ENCODE measurements around the gene CEP112.
"Not testable (repeated sequence)": the region's sequence is repeated elsewhere in the genome, so short reads cannot be mapped to it uniquely, and the experiment has no call there.

CEP112 gene

GRCh38 chr17:65808566-65808965, 383.4 kb downstream of the CEP112 start:
- H3K9me3 ChIP-seq (ENCODE audit: control insufficient read depth in 1 of 2, low read length in 2 of 2); H3K27ac ChIP-seq (ENCODE audit: low read depth, low read length); H3K4me1 ChIP-seq (ENCODE audit: control insufficient read depth in 1 of 2, insufficient read depth in 2 of 2, low read length in 2 of 2); H3K4me3 ChIP-seq (ENCODE audit: low read depth in 1 of 2, low read length in 2 of 2); H3K36me3 ChIP-seq (ENCODE audit: control insufficient read depth in 1 of 2, insufficient read depth in 2 of 2, low read length in 2 of 2); H3K27me3 ChIP-seq (ENCODE audit: control insufficient read depth in 1 of 2, insufficient read depth in 2 of 2, low read length in 2 of 2); H3K9ac ChIP-seq (ENCODE audit: low read depth in 1 of 2, low read length in 2 of 2): not testable (repeated sequence)

- Histone ChIP-seq H3K27me3 (ENCODE audit: control insufficient read depth in 1 of 2, insufficient read depth in 2 of 2, low read length in 2 of 2) (no peaks in the 10 kb centered on the region), H3K9ac (ENCODE audit: low read depth in 1 of 2, low read length in 2 of 2) (no peak overlapping the region), H3K27ac (ENCODE audit: low read depth, low read length) (no peak overlapping the region), H3K36me3 (ENCODE audit: control insufficient read depth in 1 of 2, insufficient read depth in 2 of 2, low read length in 2 of 2) (no peaks in the 10 kb centered on the region), H3K4me1 (ENCODE audit: control insufficient read depth in 1 of 2, insufficient read depth in 2 of 2, low read length in 2 of 2) (no peaks in the 10 kb centered on the region), H3K9me3 (ENCODE audit: control insufficient read depth in 1 of 2, low read length in 2 of 2) (peaks cover 5 to 14% of the 10 kb centered on the region in 2 donors), H3K4me3 (ENCODE audit: low read depth in 1 of 2, low read length in 2 of 2) (no peak overlapping the region)
These were observed 384.6 kb downstream of the CEP112 start for GRCh38 chr17:65807361-65807760.

GRCh38 chr17:65801513-65801912, 390.4 kb downstream of the CEP112 start:
- Histone ChIP-seq H3K4me3 (ENCODE audit: low read depth in 1 of 2, low read length in 2 of 2) (no peak overlapping the region), H3K27ac (ENCODE audit: low read depth, low read length) (no peak overlapping the region), H3K27me3 (ENCODE audit: control insufficient read depth in 1 of 2, insufficient read depth in 2 of 2, low read length in 2 of 2) (no peaks in the 10 kb centered on the region), H3K36me3 (ENCODE audit: control insufficient read depth in 1 of 2, insufficient read depth in 2 of 2, low read length in 2 of 2) (no peaks in the 10 kb centered on the region), H3K4me1 (ENCODE audit: control insufficient read depth in 1 of 2, insufficient read depth in 2 of 2, low read length in 2 of 2) (no peaks in the 10 kb centered on the region), H3K9ac (ENCODE audit: low read depth in 1 of 2, low read length in 2 of 2) (no peak overlapping the region), H3K9me3 (ENCODE audit: control insufficient read depth in 1 of 2, low read length in 2 of 2) (peaks cover 0 to 15% of the 10 kb centered on the region in 2 donors)

- Histone ChIP-seq H3K36me3 (ENCODE audit: control insufficient read depth in 1 of 2, insufficient read depth in 2 of 2, low read length in 2 of 2) (no peaks in the 10 kb centered on the region), H3K4me1 (ENCODE audit: control insufficient read depth in 1 of 2, insufficient read depth in 2 of 2, low read length in 2 of 2) (no peaks in the 10 kb centered on the region), H3K4me3 (ENCODE audit: low read depth in 1 of 2, low read length in 2 of 2) (no peak overlapping the region)
These were observed 391.3 kb downstream of the CEP112 start for GRCh38 chr17:65800655-65801054.

GRCh38 chr17:65799869-65800268, 392.1 kb downstream of the CEP112 start:
- no peak overlapping the region for H3K27ac ChIP-seq (ENCODE audit: low read depth, low read length)
- no peaks in the 10 kb centered on the region for H3K27me3 ChIP-seq (ENCODE audit: control insufficient read depth in 1 of 2, insufficient read depth in 2 of 2, low read length in 2 of 2)
- no peak overlapping the region for H3K4me3 ChIP-seq (ENCODE audit: low read depth in 1 of 2, low read length in 2 of 2)
- no peaks in the 10 kb centered on the region for H3K4me1 ChIP-seq (ENCODE audit: control insufficient read depth in 1 of 2, insufficient read depth in 2 of 2, low read length in 2 of 2)
- H3K9me3 ChIP-seq (ENCODE audit: control insufficient read depth in 1 of 2, low read length in 2 of 2), result peaks cover 0 to 15% of the 10 kb centered on the region in 2 donors
- H3K36me3 ChIP-seq (ENCODE audit: control insufficient read depth in 1 of 2, insufficient read depth in 2 of 2, low read length in 2 of 2), result no peaks in the 10 kb centered on the region
- no peak overlapping the region for H3K9ac ChIP-seq (ENCODE audit: low read depth in 1 of 2, low read length in 2 of 2)

More at GRCh38 chr17:65800655-65801054, 391.3 kb downstream of the CEP112 start:
- H3K9me3 ChIP-seq (ENCODE audit: control insufficient read depth in 1 of 2, low read length in 2 of 2), result peaks cover 0 to 15% of the 10 kb centered on the region in 2 donors
- no peaks in the 10 kb centered on the region for H3K27me3 ChIP-seq (ENCODE audit: control insufficient read depth in 1 of 2, insufficient read depth in 2 of 2, low read length in 2 of 2)
- no peak overlapping the region for H3K9ac ChIP-seq (ENCODE audit: low read depth in 1 of 2, low read length in 2 of 2)
- no peak overlapping the region for H3K27ac ChIP-seq (ENCODE audit: low read depth, low read length)

GRCh38 chr17:65799454-65799853, 392.5 kb downstream of the CEP112 start:
- no peaks in the 10 kb centered on the region for H3K36me3 ChIP-seq (ENCODE audit: control insufficient read depth in 1 of 2, insufficient read depth in 2 of 2, low read length in 2 of 2)
- H3K9ac ChIP-seq (ENCODE audit: low read depth in 1 of 2, low read length in 2 of 2), result no peak overlapping the region
- H3K4me1 ChIP-seq (ENCODE audit: control insufficient read depth in 1 of 2, insufficient read depth in 2 of 2, low read length in 2 of 2), result no peaks in the 10 kb centered on the region

GRCh38 chr17:65797809-65798208, 394.1 kb downstream of the CEP112 start:
- no peak overlapping the region for H3K9ac ChIP-seq (ENCODE audit: low read depth in 1 of 2, low read length in 2 of 2)
- H3K4me3 ChIP-seq (ENCODE audit: low read depth in 1 of 2, low read length in 2 of 2), result no peak overlapping the region
- H3K27me3 ChIP-seq (ENCODE audit: control insufficient read depth in 1 of 2, insufficient read depth in 2 of 2, low read length in 2 of 2), result no peaks in the 10 kb centered on the region
- no peaks in the 10 kb centered on the region for H3K36me3 ChIP-seq (ENCODE audit: control insufficient read depth in 1 of 2, insufficient read depth in 2 of 2, low read length in 2 of 2)
- no peak overlapping the region for H3K27ac ChIP-seq (ENCODE audit: low read depth, low read length)
- no peaks in the 10 kb centered on the region for H3K4me1 ChIP-seq (ENCODE audit: control insufficient read depth in 1 of 2, insufficient read depth in 2 of 2, low read length in 2 of 2)
- peaks cover 0 to 12% of the 10 kb centered on the region in 2 donors for H3K9me3 ChIP-seq (ENCODE audit: control insufficient read depth in 1 of 2, low read length in 2 of 2)

More at GRCh38 chr17:65799454-65799853, 392.5 kb downstream of the CEP112 start:
- Histone ChIP-seq H3K27me3 (ENCODE audit: control insufficient read depth in 1 of 2, insufficient read depth in 2 of 2, low read length in 2 of 2) (no peaks in the 10 kb centered on the region), H3K4me3 (ENCODE audit: low read depth in 1 of 2, low read length in 2 of 2) (no peak overlapping the region), H3K9me3 (ENCODE audit: control insufficient read depth in 1 of 2, low read length in 2 of 2) (peaks cover 0 to 15% of the 10 kb centered on the region in 2 donors), H3K27ac (ENCODE audit: low read depth, low read length) (no peak overlapping the region)

GRCh38 chr17:65797101-65797500, 394.8 kb downstream of the CEP112 start:
- Histone ChIP-seq H3K4me1 (ENCODE audit: control insufficient read depth in 1 of 2, insufficient read depth in 2 of 2, low read length in 2 of 2) (no peaks in the 10 kb centered on the region), H3K27ac (ENCODE audit: low read depth, low read length) (no peak overlapping the region), H3K36me3 (ENCODE audit: control insufficient read depth in 1 of 2, insufficient read depth in 2 of 2, low read length in 2 of 2) (no peaks in the 10 kb centered on the region), H3K27me3 (ENCODE audit: control insufficient read depth in 1 of 2, insufficient read depth in 2 of 2, low read length in 2 of 2) (no peaks in the 10 kb centered on the region), H3K4me3 (ENCODE audit: low read depth in 1 of 2, low read length in 2 of 2) (no peak overlapping the region), H3K9me3 (ENCODE audit: control insufficient read depth in 1 of 2, low read length in 2 of 2) (peaks cover 0 to 5% of the 10 kb centered on the region in 2 donors), H3K9ac (ENCODE audit: low read depth in 1 of 2, low read length in 2 of 2) (no peak overlapping the region)

GRCh38 chr17:65794572-65794971, 397.4 kb downstream of the CEP112 start:
- H3K27ac ChIP-seq (ENCODE audit: low read depth, low read length), result no peak overlapping the region
- no peaks in the 10 kb centered on the region for H3K36me3 ChIP-seq (ENCODE audit: control insufficient read depth in 1 of 2, insufficient read depth in 2 of 2, low read length in 2 of 2)
- no peaks in the 10 kb centered on the region for H3K27me3 ChIP-seq (ENCODE audit: control insufficient read depth in 1 of 2, insufficient read depth in 2 of 2, low read length in 2 of 2)
- no peaks in the 10 kb centered on the region for H3K4me1 ChIP-seq (ENCODE audit: control insufficient read depth in 1 of 2, insufficient read depth in 2 of 2, low read length in 2 of 2)
- H3K9ac ChIP-seq (ENCODE audit: low read depth in 1 of 2, low read length in 2 of 2), result no peak overlapping the region
- H3K4me3 ChIP-seq (ENCODE audit: low read depth in 1 of 2, low read length in 2 of 2), result no peak overlapping the region
- H3K9me3 ChIP-seq (ENCODE audit: control insufficient read depth in 1 of 2, low read length in 2 of 2), result no peaks in the 10 kb centered on the region

- no peak overlapping the region for H3K27ac ChIP-seq (ENCODE audit: low read depth, low read length)
- H3K4me1 ChIP-seq (ENCODE audit: control insufficient read depth in 1 of 2, insufficient read depth in 2 of 2, low read length in 2 of 2), result peaks cover 0 to 2% of the 10 kb centered on the region in 2 donors
- no peak overlapping the region for H3K9ac ChIP-seq (ENCODE audit: low read depth in 1 of 2, low read length in 2 of 2)
- no peak overlapping the region for H3K4me3 ChIP-seq (ENCODE audit: low read depth in 1 of 2, low read length in 2 of 2)
- H3K27me3 ChIP-seq (ENCODE audit: control insufficient read depth in 1 of 2, insufficient read depth in 2 of 2, low read length in 2 of 2), result no peaks in the 10 kb centered on the region
- no peaks in the 10 kb centered on the region for H3K36me3 ChIP-seq (ENCODE audit: control insufficient read depth in 1 of 2, insufficient read depth in 2 of 2, low read length in 2 of 2)
- no peaks in the 10 kb centered on the region for H3K9me3 ChIP-seq (ENCODE audit: control insufficient read depth in 1 of 2, low read length in 2 of 2)
These were observed 401.7 kb downstream of the CEP112 start for GRCh38 chr17:65790241-65790640.

GRCh38 chr17:65787503-65787902, 404.4 kb downstream of the CEP112 start:
- Histone ChIP-seq H3K4me3 (ENCODE audit: low read depth in 1 of 2, low read length in 2 of 2) (no peak overlapping the region), H3K9ac (ENCODE audit: low read depth in 1 of 2, low read length in 2 of 2) (no peak overlapping the region), H3K27ac (ENCODE audit: low read depth, low read length) (no peak overlapping the region), H3K36me3 (ENCODE audit: control insufficient read depth in 1 of 2, insufficient read depth in 2 of 2, low read length in 2 of 2) (no peaks in the 10 kb centered on the region), H3K9me3 (ENCODE audit: control insufficient read depth in 1 of 2, low read length in 2 of 2) (no peaks in the 10 kb centered on the region), H3K27me3 (ENCODE audit: control insufficient read depth in 1 of 2, insufficient read depth in 2 of 2, low read length in 2 of 2) (no peaks in the 10 kb centered on the region), H3K4me1 (ENCODE audit: control insufficient read depth in 1 of 2, insufficient read depth in 2 of 2, low read length in 2 of 2) (peaks cover 4 to 12% of the 10 kb centered on the region in 2 donors)

All from duodenal mucosa (tissue), 2 donors.